ENCODE measurements around the gene SHD. TPM values are rescaled to one million over a fixed set of nuclear protein-coding genes. Genes with fewer than 3 reads are reported as not detected.

The SHD gene
- total and polyA plus RNA-seq, 9 of the 15 experiments (the other 6 are each of a cell fraction or from before 2014, with no cell fraction given) = 0.05 to 0.62 (median 0.15) TPM; not detected in 5

GRCh38 chr19:4246767-4247593 is 32.1 kb upstream of the SHD start, which contains the start of gene YJU2 (continued):
- TF ChIP-seq MGA (IDR thresholded peaks at IDR 0.05) (peak; percentile 5; the same call in 1 of the 2 replicates), CTCFL (IDR thresholded peaks at IDR 0.05; ENCODE audit: borderline replicate concordance, insufficient read depth, low read depth, low read length, poor library complexity, severe bottlenecking) (peak; percentile 69), ZNF239 (CRISPR knock-in tag; IDR thresholded peaks at IDR 0.05) (no peak), PHF21A (IDR thresholded peaks at IDR 0.05; ENCODE audit: borderline replicate concordance, low read depth) (no peak), ETS1 (conservative IDR thresholded peaks at IDR 0.05; ENCODE audit: control insufficient read depth, low read depth, low read length) (no peak; the same call in 1 of the 2 replicates), ZNF561 (CRISPR knock-in tag; conservative IDR thresholded peaks at IDR 0.05) (no peak), ZNF280B (CRISPR knock-in tag; IDR thresholded peaks at IDR 0.05) (no peak), SIN3B (IDR thresholded peaks at IDR 0.05; ENCODE audit: low read depth) (peak; percentile 96), GTF2A2 (tag; IDR thresholded peaks at IDR 0.05) (0 out of 2 replicates have a peak, but pooled peaks have one; percentile 21)
